IMR-90 (cell line): ENCODE measurements around the gene CNDP1. TPM values are rescaled to one million over a fixed set of nuclear protein-coding genes. Genes with fewer than 3 reads are reported as not detected.

Experiments
- ATAC-seq: fragments of 200-7000 bp; cut with Tn5 transposase; 2 replicates; pipeline ENCODE4 v1.9.1; 2020; ENCODE audit warnings: low read depth, mild to moderate bottlenecking, moderate library complexity
- BruUV-seq: library from RNA; stranded (reverse); fragments of 400-500 nt; replicated peaks from 2 replicates; lab custom pipeline; 2021; lab: Mats Ljungman, UMichigan
- CTCF ChIA-PET: fragments of 300-600 bp; formaldehyde crosslinking; extraction: SDS; loops from one replicate; lab custom pipeline; 2021; ENCODE audit warnings: antibody characterized with exemption; lab: Yijun Ruan, JAX
- POLR2A ChIA-PET: fragments of 300-600 bp; sonication (Branson Sonifier 250); formaldehyde crosslinking; loops from one replicate; lab custom pipeline; 2022; ENCODE audit warnings: antibody characterized with exemption; ENCODE audit not compliant: unreplicated experiment; lab: Charles Lee
- DNase-seq: peaks from one replicate; pipeline ENCODE4 v3.0.0; 2013
- H2AFZ ChIP-seq: replicated peaks from 2 replicates; pipeline ENCODE3; 2013; ENCODE audit warnings: low read length, mild to moderate bottlenecking; ENCODE audit not compliant: poor library complexity
- H2AK5ac ChIP-seq: 2 replicates; pipeline ENCODE4 v1.6.1; 2013; ENCODE audit warnings: low read depth, low read length, inconsistent platforms
- H2AK9ac ChIP-seq: replicated peaks from 2 replicates; pipeline ENCODE3; 2013; ENCODE audit warnings: mild to moderate bottlenecking, low read depth, low read length, moderate library complexity; ENCODE audit not compliant: poor library complexity
- H2BK120ac ChIP-seq: 2 replicates; pipeline ENCODE4 v1.6.1; 2013; ENCODE audit warnings: low read depth, low read length, inconsistent platforms
- H2BK15ac ChIP-seq: 3 replicates; pipeline ENCODE4 v1.6.1; 2013; ENCODE audit warnings: low read depth, low read length, inconsistent platforms
- H2BK20ac ChIP-seq: 2 replicates; pipeline ENCODE4 v1.6.1; 2013; ENCODE audit warnings: low read depth, mild to moderate bottlenecking, inconsistent platforms, low read length, moderate library complexity
- H2BK5ac ChIP-seq: 2 replicates; pipeline ENCODE4 v1.6.1; 2013; ENCODE audit warnings: mild to moderate bottlenecking, low read depth, low read length, inconsistent platforms; ENCODE audit not compliant: poor library complexity, severe bottlenecking
- H3K14ac ChIP-seq: replicated peaks from 2 replicates; pipeline ENCODE4 v1.6.1; 2013; ENCODE audit warnings: low read depth, low read length, inconsistent platforms
- H3K18ac ChIP-seq: 2 replicates; pipeline ENCODE4 v1.6.1; 2013; ENCODE audit warnings: low read depth, low read length, control low read depth
- H3K23ac ChIP-seq: 2 replicates; pipeline ENCODE4 v1.6.1; 2013; ENCODE audit warnings: low read depth, low read length, inconsistent platforms
- H3K27ac ChIP-seq: 2 replicates; pipeline ENCODE4 v1.5.1; 2013; ENCODE audit warnings: mild to moderate bottlenecking, control low read depth, low read length; ENCODE audit not compliant: insufficient read depth
- H3K27me3 ChIP-seq: 2 replicates; pipeline ENCODE4 v1.6.1; 2013; ENCODE audit warnings: low read length; ENCODE audit not compliant: control insufficient read depth, insufficient read depth
- H3K36me3 ChIP-seq: 2 replicates; pipeline ENCODE4 v1.6.1; 2013; ENCODE audit warnings: low read length, mixed read lengths; ENCODE audit not compliant: control insufficient read depth, insufficient read depth
- H3K4ac ChIP-seq: 2 replicates; pipeline ENCODE4 v1.6.1; 2013; ENCODE audit warnings: low read depth, low read length, inconsistent platforms
- H3K4me1 ChIP-seq: 2 replicates; pipeline ENCODE4 v1.6.1; 2013; ENCODE audit warnings: low read length, mixed read lengths; ENCODE audit not compliant: control insufficient read depth, insufficient read depth
- H3K4me2 ChIP-seq: 2 replicates; pipeline ENCODE4 v1.6.1; 2013; ENCODE audit warnings: low read depth, mild to moderate bottlenecking, control low read depth, low read length, moderate library complexity
- H3K4me3 ChIP-seq: 2 replicates; pipeline ENCODE4 v1.5.1; 2013; ENCODE audit warnings: low read depth, mild to moderate bottlenecking, control low read depth, low read length, moderate library complexity; ENCODE audit not compliant: insufficient read depth
- H3K56ac ChIP-seq: 2 replicates; pipeline ENCODE4 v1.6.1; 2013; ENCODE audit warnings: low read length, inconsistent platforms; ENCODE audit not compliant: insufficient read depth; ENCODE audit errors: extremely low read depth
- H3K79me1 ChIP-seq, 2 experiments: 2 replicates each; pipeline ENCODE4 v1.6.1; 2013; ENCODE audit warnings: low read length in 2 of 2, inconsistent platforms in 1 of 2, low read depth in 1 of 2
- H3K9ac ChIP-seq: 2 replicates; pipeline ENCODE4 v1.6.1; 2013; ENCODE audit warnings: low read depth, low read length, control low read depth
- H3K9me1 ChIP-seq: 2 replicates; pipeline ENCODE4 v1.6.1; 2013; ENCODE audit warnings: low read length, inconsistent platforms; ENCODE audit not compliant: insufficient read depth
- H3K9me3 ChIP-seq: 2 replicates; pipeline ENCODE4 v1.6.1; 2013; ENCODE audit warnings: low read length; ENCODE audit not compliant: control insufficient read depth, insufficient read depth
- H4K20me1 ChIP-seq: 2 replicates; pipeline ENCODE4 v1.6.1; 2013; ENCODE audit warnings: low read length, inconsistent platforms; ENCODE audit not compliant: insufficient read depth
- H4K5ac ChIP-seq: 2 replicates; pipeline ENCODE4 v1.6.1; 2013; ENCODE audit warnings: mild to moderate bottlenecking, low read depth, low read length, control low read depth
- H4K8ac ChIP-seq, 2 experiments: 2 replicates each; pipeline ENCODE4 v1.6.1; 2013; ENCODE audit warnings: low read depth in 2 of 2, low read length in 2 of 2, control low read depth in 1 of 2, inconsistent platforms in 1 of 2
- H4K91ac ChIP-seq: 2 replicates; pipeline ENCODE4 v1.6.1; 2013; ENCODE audit warnings: low read depth, low read length, inconsistent platforms; ENCODE audit not compliant: insufficient read depth
- BHLHE40 ChIP-seq: fragments of 150-350 bp; IDR thresholded peaks from 2 replicates; pipeline ENCODE4 v1.6.1; 2016; ENCODE audit warnings: mild to moderate bottlenecking, low read depth, low read length
- CEBPB ChIP-seq: IDR thresholded peaks from 2 replicates; pipeline ENCODE4 v1.6.1; 2012; ENCODE audit warnings: low read depth, low read length, improper control_type of control experiment
- CHD1 ChIP-seq: IDR thresholded peaks from 2 replicates; pipeline ENCODE4 v1.6.1; 2012; ENCODE audit warnings: low read depth, low read length, improper control_type of control experiment
- ELK1 ChIP-seq: fragments of 150-350 bp; IDR thresholded peaks from 2 replicates; pipeline ENCODE4 v1.6.1; 2016; ENCODE audit warnings: low read depth, mild to moderate bottlenecking, low read length, moderate library complexity, borderline replicate concordance
- FOS ChIP-seq: fragments of 150-350 bp; IDR thresholded peaks from 2 replicates; pipeline ENCODE4 v1.6.1; 2016; ENCODE audit warnings: low read depth, low read length
- MAFK ChIP-seq: IDR thresholded peaks from 2 replicates; pipeline ENCODE4 v1.6.1; 2012; ENCODE audit warnings: low read depth, low read length, improper control_type of control experiment
- MAZ ChIP-seq: IDR thresholded peaks from 2 replicates; pipeline ENCODE4 v1.6.1; 2012; ENCODE audit warnings: low read depth, mild to moderate bottlenecking, low read length, improper control_type of control experiment, moderate library complexity, borderline replicate concordance
- MXI1 ChIP-seq: IDR thresholded peaks from 2 replicates; pipeline ENCODE4 v1.6.1; 2012; ENCODE audit warnings: low read depth, mild to moderate bottlenecking, low read length, moderate library complexity, borderline replicate concordance
- NFE2L2 ChIP-seq: fragments of 150-350 bp; IDR thresholded peaks from 2 replicates; pipeline ENCODE4 v1.6.1; 2016; ENCODE audit warnings: low read depth, mild to moderate bottlenecking, low read length
- POLR2A ChIP-seq: IDR thresholded peaks from 2 replicates; pipeline ENCODE4 v1.6.1; 2012; ENCODE audit warnings: mild to moderate bottlenecking, low read depth, low read length
- RAD21 ChIP-seq: IDR thresholded peaks from 2 replicates; pipeline ENCODE4 v1.6.1; 2012; ENCODE audit warnings: low read length, improper control_type of control experiment
- RCOR1 ChIP-seq: IDR thresholded peaks from 2 replicates; pipeline ENCODE4 v1.6.1; 2012; ENCODE audit warnings: mild to moderate bottlenecking, low read length, improper control_type of control experiment; ENCODE audit not compliant: insufficient replicate concordance
- RFX5 ChIP-seq: IDR thresholded peaks from 2 replicates; pipeline ENCODE4 v1.8.0; 2012; ENCODE audit warnings: low read depth, mild to moderate bottlenecking, low read length, moderate library complexity
- SMC3 ChIP-seq: fragments of 150-350 bp; IDR thresholded peaks from 2 replicates; pipeline ENCODE4 v1.6.1; 2016; ENCODE audit warnings: low read depth, mild to moderate bottlenecking, antibody characterized with exemption, low read length, moderate library complexity
- WGBS, 2 experiments: methylation state at CpG; one replicate each; pipeline versions ENCODE4 v1.1.5 to v1.1.7; 2013; ENCODE audit warnings: missing lambda C conversion rate in 2 of 2; ENCODE audit not compliant: insufficient read length in 1 of 2; ENCODE audit errors: extremely low coverage in 2 of 2; 5-methylcytosine and 5-hydroxymethylcytosine counted together
- dilution Hi-C: fragments of 300-500 bp; cut with HindIII; formaldehyde crosslinking; loops from one replicate; pipeline ENCODE4 v1.14.3; 2018; ENCODE audit warnings: low sequenced_read_pairs; ENCODE audit not compliant: unreplicated experiment
- in situ Hi-C: fragments of 300-500 bp; cut with MboI; formaldehyde crosslinking; loops from 3 replicates; pipeline ENCODE4 v1.14.3; 2019; ENCODE audit warnings: low sequenced_read_pairs, inconsistent platforms, mixed read lengths
- intact Hi-C: fragments of 100-400 bp; cut with micrococcal nuclease; formaldehyde crosslinking; loops from 2 replicates; pipeline ENCODE4 v1.10.0; 2022
- polyA plus RNA-seq, 3 experiments: library from polyadenylated mRNA; depleted of rRNA; stranded (reverse); fragments of >200 nt; gene quantifications; 2 replicates each; pipeline ENCODE4 v1.2.3, GENCODE V29; 2012; ENCODE audit warnings: low replicate concordance in 1 of 3
- total RNA-seq: library from RNA; depleted of rRNA; stranded (reverse); fragments of >200 nt; gene quantifications from 2 replicates; pipeline ENCODE4 v1.2.3, GENCODE V29; 2012
- TF ChIP-seq, protein P1 (sequence below): fragments of 150-350 bp; IDR thresholded peaks from 2 replicates; pipeline ENCODE4 v1.6.1; 2017; ENCODE audit warnings: mild to moderate bottlenecking, antibody characterized with exemption, low read length, low read depth
- TF ChIP-seq, protein P2 (sequence below): conservative IDR thresholded peaks from 2 replicates; pipeline ENCODE4 v1.5.1; 2012; ENCODE audit warnings: mild to moderate bottlenecking, low read depth, low read length, improper control_type of control experiment

Gene CNDP1
- total and polyA plus RNA-seq, 2 of the 4 experiments (the other 2 are of a cell fraction), result not detected

- Histone ChIP-seq H3K4me2 (no peak overlapping the region), H2AK5ac (no peak overlapping the region), H4K8ac (no peak overlapping the region), H2BK15ac (no peak overlapping the region), H3K14ac (no peak overlapping the region), H3K9me3 (peaks cover 3% of the 10 kb centered on the region; the same call in 1 of the 2 replicates), H3K9ac (no peak overlapping the region), H4K5ac (no peak overlapping the region), H4K91ac (no peak overlapping the region), H3K4me1 (no peaks in the 10 kb centered on the region), H3K18ac (no peak overlapping the region), H3K23ac (no peak overlapping the region), H2BK5ac (no peak overlapping the region), H3K4me3 (no peak overlapping the region), H3K79me1 (no peaks in the 10 kb centered on the region), H2BK120ac (no peak overlapping the region), H3K4ac (no peak overlapping the region), H4K20me1 (no peaks in the 10 kb centered on the region), H3K56ac (no peak overlapping the region), H3K36me3 (no peaks in the 10 kb centered on the region), H3K27ac (no peak overlapping the region), H2BK20ac (no peak overlapping the region), H2AK9ac (no peak overlapping the region), H3K27me3 (peaks cover 17% of the 10 kb centered on the region), H3K9me1 (no peaks in the 10 kb centered on the region), H2AFZ (no peak overlapping the region)
- ChIA-PET POLR2A (interaction anchor here (0.6 kb wide), 1 partner anchor 724 kb away, joined by 3 read pairs; no protein-coding TSS in a partner anchor), CTCF (interaction anchor here (0.5 to 0.8 kb wide), 2 partner anchors 135 to 1845 kb away, joined by 3 read pairs; no protein-coding TSS in a partner anchor)
- ATAC-seq (no peak), DNase-seq (no peak)
- in situ Hi-C loops, result no loop called here
- 78% methylated on average over 7 of the region's 8 CpGs; no CpG with 5 or more reads in 1 of the 2 experiments for WGBS, 2 experiments
- no peak for TF ChIP-seq ELK1
- TF ChIP-seq RCOR1, result no peak
- TF ChIP-seq, protein P1, sequence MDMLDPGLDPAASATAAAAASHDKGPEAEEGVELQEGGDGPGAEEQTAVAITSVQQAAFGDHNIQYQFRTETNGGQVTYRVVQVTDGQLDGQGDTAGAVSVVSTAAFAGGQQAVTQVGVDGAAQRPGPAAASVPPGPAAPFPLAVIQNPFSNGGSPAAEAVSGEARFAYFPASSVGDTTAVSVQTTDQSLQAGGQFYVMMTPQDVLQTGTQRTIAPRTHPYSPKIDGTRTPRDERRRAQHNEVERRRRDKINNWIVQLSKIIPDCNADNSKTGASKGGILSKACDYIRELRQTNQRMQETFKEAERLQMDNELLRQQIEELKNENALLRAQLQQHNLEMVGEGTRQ, result no peak
- TF ChIP-seq MAZ, result no peak
- no peak for TF ChIP-seq MXI1
- TF ChIP-seq SMC3, result no peak
- no peak for TF ChIP-seq CEBPB
- no peak for TF ChIP-seq FOS
- TF ChIP-seq MAFK, result no peak
- no peak for TF ChIP-seq RAD21
- no peak for TF ChIP-seq NFE2L2
- TF ChIP-seq BHLHE40, result no peak
- TF ChIP-seq RFX5, result no peak
- TF ChIP-seq, protein P2, sequence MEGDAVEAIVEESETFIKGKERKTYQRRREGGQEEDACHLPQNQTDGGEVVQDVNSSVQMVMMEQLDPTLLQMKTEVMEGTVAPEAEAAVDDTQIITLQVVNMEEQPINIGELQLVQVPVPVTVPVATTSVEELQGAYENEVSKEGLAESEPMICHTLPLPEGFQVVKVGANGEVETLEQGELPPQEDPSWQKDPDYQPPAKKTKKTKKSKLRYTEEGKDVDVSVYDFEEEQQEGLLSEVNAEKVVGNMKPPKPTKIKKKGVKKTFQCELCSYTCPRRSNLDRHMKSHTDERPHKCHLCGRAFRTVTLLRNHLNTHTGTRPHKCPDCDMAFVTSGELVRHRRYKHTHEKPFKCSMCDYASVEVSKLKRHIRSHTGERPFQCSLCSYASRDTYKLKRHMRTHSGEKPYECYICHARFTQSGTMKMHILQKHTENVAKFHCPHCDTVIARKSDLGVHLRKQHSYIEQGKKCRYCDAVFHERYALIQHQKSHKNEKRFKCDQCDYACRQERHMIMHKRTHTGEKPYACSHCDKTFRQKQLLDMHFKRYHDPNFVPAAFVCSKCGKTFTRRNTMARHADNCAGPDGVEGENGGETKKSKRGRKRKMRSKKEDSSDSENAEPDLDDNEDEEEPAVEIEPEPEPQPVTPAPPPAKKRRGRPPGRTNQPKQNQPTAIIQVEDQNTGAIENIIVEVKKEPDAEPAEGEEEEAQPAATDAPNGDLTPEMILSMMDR, result no peak
- TF ChIP-seq CHD1, result no peak
- TF ChIP-seq POLR2A, result no peak
- intact Hi-C loops, result no loop called here
- BruUV-seq, result no TSS peak
- dilution Hi-C loops, result no loop called here
Observed at GRCh38 chr18:74488864-74489263, 45.4 kb upstream of the CNDP1 start.
